C4-2B (cell line): Measurements from ENCODE around the gene ERV3-1.
"Not testable (repeated sequence)": the region's sequence is repeated elsewhere in the genome, so short reads cannot be mapped to it uniquely, and the experiment has no call there.

Source experiments
- H3K27ac ChIP-seq: fragments of 450-650 bp; 2 replicates; pipeline ENCODE4 v1.5.1; 2017
- ZFX ChIP-seq: fragments of 450-650 bp; IDR thresholded peaks from 2 replicates; pipeline ENCODE4 v1.6.1; 2017
- TF ChIP-seq, protein P1 (sequence below): fragments of 450-650 bp; conservative IDR thresholded peaks from 2 replicates; pipeline ENCODE4 v1.5.1; 2017; ENCODE audit warnings: mild to moderate bottlenecking

The ERV3-1 gene, protein sequence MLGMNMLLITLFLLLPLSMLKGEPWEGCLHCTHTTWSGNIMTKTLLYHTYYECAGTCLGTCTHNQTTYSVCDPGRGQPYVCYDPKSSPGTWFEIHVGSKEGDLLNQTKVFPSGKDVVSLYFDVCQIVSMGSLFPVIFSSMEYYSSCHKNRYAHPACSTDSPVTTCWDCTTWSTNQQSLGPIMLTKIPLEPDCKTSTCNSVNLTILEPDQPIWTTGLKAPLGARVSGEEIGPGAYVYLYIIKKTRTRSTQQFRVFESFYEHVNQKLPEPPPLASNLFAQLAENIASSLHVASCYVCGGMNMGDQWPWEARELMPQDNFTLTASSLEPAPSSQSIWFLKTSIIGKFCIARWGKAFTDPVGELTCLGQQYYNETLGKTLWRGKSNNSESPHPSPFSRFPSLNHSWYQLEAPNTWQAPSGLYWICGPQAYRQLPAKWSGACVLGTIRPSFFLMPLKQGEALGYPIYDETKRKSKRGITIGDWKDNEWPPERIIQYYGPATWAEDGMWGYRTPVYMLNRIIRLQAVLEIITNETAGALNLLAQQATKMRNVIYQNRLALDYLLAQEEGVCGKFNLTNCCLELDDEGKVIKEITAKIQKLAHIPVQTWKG

DNA sequence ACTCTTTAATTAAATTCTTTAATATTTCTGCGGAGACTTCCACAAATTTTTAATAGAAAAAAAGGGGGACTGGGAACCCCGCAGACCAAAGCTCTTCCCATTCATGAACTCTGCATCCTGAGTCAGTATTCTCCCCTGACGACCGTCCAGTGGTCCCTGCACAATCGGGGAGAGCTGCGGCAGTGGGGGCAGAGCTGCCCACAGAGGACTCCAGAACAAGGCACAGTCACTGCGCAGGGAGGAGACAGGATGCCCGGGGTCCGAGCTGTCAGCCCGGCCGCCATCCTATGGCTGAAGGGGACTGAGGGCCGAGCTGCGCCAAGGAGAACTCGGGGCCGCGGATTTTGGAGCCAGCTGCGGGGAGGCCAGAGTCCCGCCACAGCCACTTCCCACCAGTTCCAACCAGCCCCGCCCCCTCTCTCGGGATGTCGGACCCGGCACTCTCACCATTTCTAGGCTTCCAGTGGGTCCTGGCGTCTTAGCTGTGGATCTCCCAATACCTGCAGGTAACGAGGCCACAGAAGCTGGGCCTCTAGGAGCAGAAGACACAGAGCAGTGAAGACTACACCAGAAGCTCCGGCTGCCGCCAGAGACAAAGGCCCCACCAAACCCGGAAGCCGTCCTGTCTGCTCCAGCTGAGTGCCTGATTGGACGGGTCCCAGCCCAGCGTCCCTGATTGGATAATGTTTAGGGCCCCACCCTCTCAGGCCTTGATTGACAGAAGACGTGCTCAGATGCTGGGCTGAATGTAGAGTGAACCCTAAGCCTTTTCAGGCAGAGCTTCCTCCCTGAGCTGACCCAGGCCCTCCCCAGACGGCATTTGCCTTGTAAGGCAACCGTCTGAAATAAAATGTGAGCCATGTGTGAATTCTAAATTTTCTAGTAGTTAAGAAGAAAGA lies at the start of gene ERV3-1:
TSS of gene ERV3-1 (minus strand) at position 594 of the 899 bp plus-strand sequence. CDS start 13,661 bp downstream, outside the sequence.
- H3K27ac ChIP-seq, result peak within 1 kb of the TSS; percentile 72
- TF ChIP-seq, protein P1, sequence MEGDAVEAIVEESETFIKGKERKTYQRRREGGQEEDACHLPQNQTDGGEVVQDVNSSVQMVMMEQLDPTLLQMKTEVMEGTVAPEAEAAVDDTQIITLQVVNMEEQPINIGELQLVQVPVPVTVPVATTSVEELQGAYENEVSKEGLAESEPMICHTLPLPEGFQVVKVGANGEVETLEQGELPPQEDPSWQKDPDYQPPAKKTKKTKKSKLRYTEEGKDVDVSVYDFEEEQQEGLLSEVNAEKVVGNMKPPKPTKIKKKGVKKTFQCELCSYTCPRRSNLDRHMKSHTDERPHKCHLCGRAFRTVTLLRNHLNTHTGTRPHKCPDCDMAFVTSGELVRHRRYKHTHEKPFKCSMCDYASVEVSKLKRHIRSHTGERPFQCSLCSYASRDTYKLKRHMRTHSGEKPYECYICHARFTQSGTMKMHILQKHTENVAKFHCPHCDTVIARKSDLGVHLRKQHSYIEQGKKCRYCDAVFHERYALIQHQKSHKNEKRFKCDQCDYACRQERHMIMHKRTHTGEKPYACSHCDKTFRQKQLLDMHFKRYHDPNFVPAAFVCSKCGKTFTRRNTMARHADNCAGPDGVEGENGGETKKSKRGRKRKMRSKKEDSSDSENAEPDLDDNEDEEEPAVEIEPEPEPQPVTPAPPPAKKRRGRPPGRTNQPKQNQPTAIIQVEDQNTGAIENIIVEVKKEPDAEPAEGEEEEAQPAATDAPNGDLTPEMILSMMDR, result no peak
- TF ChIP-seq ZFX, result peak; percentile 70

DNA sequence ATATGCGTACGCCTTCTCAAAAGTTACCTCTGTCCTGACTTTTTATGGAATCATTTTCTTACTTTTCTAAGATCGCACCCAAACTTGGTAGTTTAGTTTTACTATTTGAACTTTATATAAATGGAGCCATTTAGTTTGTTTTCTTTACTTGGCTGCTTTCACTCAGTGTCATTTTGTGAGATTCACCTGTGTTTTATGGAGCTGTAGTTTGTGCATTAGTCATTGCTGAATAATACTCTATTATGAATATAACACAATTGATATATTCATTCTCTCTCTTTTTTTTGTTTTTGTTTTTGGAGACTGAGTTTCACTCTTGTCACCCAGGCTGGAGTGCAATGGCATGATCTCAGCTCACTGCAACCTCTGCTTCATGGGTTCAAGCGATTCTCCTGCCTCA lies 49.3 kb upstream of the ERV3-1 start:
- not testable (repeated sequence) for H3K27ac ChIP-seq

DNA sequence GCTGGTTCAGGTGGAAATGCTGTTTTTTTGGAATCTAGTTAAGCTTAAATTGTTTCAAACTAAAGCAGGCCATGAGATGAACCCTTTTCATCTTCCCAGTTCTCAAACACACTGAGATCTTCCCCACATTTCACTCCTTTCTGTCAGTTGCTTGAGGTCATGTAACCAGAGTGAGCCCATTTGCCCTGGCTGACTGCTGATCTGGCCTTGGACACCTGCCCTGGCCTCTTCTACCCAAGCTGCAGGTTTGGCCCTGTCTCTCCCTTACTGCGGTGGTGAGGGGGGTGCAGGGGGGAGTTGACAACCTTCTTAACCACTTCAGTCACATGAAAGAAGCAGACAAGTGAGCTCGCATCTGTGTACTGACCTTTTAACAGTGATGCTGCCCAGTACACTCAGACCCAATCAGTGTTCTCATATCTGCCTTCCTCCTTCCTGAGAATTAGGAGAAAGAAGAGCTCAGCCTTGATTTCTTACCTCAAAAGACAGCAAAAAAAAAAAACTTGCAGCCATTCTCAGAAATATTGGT lies 48.0 kb upstream of the ERV3-1 start:
- not testable (repeated sequence) for H3K27ac ChIP-seq

DNA sequence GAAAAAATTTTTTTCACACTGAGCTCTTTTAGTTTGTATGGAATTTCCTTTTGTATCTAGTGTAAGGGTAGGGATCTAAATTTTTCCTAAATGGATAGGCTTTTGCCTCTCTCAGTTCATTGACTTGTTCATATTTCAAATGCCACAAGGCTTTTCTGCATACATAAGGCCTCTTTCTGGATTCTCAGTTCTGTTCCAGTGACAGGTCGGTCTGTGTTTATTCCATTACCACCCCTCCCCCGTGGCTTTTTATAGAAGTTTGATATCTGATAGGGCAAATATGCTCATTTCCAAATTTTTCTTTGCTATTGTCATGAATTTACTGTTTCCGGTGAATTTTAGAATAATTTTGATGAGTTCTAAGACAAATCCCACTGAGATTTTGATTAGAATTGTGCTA lies 45.2 kb upstream of the ERV3-1 start:
- not testable (repeated sequence) for H3K27ac ChIP-seq

DNA sequence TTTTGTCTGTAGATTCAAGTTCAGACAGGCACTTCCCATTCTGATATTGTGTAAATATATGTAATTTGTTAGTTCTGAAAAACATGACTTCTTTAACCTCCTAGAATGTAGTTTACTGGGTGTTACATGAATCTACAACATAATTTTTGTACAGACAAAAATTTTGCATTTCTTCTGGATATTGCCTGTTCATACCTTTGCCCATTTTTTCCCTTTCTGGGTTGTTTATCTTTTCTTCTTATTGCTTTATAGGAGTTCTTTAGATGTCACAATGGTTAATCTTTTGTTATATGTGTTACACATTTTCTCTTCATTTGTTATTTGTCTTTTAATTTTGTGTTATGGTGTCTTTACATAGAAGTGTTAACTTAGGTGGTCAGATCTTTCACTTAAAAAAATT lies 44.7 kb upstream of the ERV3-1 start:
- not testable (repeated sequence) for H3K27ac ChIP-seq

DNA sequence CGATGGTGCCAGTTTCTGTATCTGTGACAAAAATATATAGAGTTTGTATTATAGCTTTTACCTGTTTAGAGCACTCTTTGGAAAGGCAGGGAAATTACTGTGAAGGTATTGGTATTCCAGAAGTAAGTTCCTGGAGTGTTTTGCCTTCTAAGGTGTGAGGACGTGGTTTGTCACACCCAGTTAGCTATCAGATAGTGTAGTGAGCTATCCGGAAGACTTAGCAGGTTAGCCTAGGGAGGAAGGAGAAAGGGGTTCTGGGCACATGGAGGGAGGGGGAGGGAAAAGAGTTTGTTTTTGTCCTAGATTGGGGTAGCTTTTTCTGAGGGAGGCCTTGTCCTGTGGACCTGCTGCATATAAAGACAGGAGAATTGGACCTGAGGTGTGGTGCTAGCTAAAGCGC lies 39.8 kb upstream of the ERV3-1 start:
- H3K27ac ChIP-seq, result not testable (repeated sequence)

DNA sequence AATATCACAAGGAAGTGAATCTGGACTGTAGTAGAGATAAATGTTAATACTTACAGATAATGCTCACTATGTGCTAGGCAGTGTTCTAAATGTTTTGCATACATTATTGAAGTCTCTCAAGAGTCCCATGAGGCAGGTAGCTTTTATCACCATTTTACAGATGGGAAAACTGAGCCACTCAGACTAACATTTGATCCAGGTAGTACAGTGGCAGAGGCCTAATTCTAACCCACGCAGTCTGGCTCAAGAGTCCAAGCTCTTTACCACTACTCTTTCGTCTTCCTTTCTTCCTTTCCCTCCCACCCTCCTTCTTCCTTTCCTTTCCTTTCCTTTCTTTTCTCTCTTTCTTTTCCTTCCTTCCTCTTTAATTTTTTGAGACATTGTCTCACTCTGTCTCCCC lies 39.1 kb upstream of the ERV3-1 start:
- not testable (repeated sequence) for H3K27ac ChIP-seq

DNA sequence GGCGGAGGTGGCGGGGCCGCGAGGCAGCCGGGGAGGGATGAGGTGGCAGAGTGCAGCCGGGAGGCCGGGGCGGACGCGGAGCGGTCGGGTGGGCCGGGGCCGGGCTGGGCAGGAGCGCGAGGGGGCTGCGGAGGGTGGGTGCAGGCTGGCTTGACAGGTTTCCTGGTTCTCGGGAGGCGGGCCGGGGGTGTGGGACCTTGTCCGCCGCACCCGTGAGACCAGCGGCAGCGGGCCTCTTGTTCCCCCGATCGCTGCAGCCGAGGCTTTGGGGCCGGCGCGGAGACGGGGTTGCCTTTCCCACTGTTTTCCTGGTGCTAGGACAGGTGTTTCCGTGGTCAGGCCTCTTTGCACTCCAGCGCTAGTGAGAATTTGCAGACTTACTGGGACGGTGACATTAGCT lies 32.3 kb upstream of the ERV3-1 start:
- H3K27ac ChIP-seq, result peak overlapping the region; percentile 76

DNA sequence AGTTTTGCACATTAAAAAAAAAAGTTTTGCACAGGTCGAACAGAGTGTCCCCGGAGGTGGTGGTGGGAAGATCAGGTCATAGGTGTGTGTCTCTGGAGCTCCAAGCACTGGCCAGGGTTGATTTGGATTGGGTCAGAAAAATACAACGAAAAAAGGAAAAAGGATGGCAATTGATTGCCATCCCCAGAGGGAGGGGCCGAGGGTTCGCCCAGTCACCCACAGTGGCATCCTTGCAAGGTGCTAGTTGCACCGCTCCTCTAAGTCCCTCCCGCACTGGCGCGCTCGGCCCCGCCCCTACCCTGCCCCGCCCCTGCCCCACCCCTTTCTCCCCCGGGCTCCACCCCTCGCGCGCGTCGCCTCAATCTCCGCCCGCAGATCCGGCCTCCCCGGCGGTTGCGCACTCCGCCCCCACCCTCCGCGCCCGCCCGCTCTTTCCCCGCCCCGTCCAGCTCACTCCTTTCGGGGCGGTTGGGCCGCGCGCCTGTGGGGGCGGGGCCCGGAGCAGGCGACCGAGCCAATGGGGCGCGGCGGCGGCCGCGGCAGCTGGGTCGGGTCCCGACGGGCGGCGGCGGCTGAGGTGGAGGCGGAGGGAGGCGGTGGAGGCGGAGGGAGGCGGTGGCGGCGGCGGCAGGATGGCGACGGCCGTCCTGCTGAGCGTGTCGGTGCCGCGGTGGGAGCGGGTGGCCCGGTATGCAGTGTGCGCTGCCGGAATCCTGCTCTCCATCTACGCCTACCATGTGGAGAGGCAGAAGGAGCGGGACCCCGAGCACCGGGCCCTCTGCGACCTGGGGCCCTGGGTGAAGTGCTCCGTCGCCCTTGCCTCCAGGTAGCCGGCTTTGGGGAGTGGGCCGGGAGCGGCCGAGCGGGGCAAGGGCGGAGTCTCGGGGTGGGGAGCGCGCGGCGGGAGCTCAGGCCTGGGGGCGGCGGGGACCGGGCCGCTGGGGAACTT lies 31.5 kb upstream of the ERV3-1 start:
- H3K27ac ChIP-seq, result peak overlapping the region; percentile 76
- TF ChIP-seq, protein P1, result no peak; the same call in 1 of the 2 replicates
- TF ChIP-seq ZFX, result no peak

More for the DNA sequence above, 32.3 kb upstream of the ERV3-1 start:
- TF ChIP-seq ZFX, result 0 out of 2 replicates have a peak, but pooled peaks have one; percentile 24

DNA sequence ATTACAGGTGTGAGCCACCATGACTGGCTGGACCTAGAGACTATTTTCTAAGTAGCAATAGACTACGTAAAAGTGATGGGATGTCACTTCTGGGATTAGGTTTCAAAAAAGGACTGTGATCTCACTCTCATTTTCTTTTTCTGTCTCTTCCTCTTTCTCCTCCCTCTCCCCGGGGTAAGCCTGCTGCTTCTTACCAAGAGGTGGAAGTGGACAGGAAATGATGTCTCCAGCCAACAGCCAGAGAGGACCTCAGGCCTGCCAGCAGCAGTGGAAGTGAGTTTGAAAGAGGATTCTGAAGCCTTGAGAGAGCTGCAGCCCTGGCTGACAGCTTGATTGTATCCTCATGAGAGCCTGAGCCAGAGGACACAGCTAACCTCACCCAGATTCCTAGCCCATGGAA lies 30.0 kb upstream of the ERV3-1 start:
- H3K27ac ChIP-seq, result not testable (repeated sequence)

DNA sequence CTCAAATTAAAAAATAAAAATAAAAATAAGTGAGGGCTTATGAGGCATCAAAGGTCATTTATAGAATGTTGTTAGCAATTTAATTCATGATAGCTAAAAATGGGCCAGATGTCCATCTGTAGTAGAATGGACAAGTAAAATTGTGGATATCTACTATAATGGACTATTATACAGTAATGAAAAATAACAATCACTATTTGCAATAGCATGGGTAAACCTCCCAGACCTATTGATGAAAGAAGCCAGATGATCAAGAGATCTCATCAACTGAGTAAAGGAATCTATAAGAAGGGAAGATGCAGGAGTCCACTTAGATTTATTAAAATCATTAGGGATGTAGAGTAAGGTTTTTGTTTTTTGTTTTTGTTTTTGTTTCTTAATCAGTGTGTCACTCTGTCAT lies 29.0 kb upstream of the ERV3-1 start:
- not testable (repeated sequence) for H3K27ac ChIP-seq

DNA sequence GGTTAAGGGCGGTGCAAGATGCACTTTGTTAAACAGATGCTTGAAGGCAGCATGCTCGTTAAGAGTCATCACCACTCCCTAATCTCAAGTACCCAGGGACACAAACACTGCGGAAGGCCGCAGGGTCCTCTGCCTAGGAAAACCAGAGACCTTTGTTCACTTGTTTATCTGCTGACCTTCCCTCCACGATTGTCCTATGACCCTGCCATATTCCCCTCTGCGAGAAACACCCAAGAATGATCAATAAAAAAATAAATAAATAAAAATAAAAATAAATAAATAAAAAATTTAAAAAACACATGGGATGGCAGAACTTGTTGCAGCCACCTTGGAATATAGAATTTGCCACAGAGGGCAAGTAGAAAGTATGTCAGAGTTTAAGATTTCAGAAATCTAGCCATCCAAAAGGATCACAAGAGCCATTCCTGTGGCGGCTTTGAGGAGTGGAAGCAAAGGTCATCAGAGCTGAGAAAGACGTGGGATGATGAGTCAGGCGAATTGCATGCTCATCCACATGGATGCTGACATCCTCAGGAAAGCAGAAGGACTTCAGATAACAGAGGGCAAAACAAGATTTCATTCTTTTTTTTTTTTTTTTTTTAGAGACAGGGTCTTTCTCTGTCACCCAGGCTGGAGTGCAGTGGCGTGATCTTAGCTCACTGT lies 27.8 kb upstream of the ERV3-1 start:
- not testable (repeated sequence) for H3K27ac ChIP-seq

DNA sequence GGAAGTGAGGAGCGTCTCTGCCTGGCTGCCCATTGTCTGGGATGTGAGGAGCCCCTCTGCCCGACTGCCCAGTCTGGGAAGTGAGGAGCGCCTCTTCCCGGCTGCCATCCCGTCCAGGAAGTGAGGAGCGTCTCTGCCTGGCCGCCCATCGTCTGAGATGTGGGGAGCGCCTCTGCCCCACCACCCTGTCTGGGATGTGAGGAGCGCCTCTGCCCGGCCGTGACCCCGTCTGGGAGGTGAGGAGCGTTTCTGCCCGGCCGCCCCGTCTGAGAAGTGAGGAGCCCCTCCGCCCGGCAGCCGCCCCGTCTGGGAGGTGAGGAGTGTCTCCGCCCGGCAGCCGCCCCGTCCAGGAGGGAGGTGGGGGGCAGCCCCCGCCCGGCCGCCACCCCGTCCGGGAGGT lies 26.9 kb upstream of the ERV3-1 start:
- H3K27ac ChIP-seq, result not testable (repeated sequence)

DNA sequence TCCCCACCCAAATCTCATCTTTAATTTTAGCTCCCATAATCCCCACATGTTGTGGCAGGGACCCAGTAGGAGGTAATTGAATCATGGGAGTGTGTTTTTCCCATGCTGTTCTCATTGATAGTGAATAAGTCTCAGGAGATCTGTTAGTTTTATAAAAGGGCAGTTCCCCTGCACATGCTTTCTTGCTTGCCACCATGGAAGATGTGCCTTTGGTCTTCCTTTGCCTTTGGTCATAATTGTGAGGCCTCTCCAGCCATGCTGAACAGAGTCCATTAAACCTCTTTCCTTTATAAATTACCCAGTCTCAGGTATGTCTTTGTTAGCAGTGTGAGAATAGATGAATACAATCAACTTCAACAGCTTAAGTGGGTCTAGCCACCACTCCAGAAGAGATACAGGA lies 18.5 kb upstream of the ERV3-1 start:
- H3K27ac ChIP-seq, result not testable (repeated sequence)

DNA sequence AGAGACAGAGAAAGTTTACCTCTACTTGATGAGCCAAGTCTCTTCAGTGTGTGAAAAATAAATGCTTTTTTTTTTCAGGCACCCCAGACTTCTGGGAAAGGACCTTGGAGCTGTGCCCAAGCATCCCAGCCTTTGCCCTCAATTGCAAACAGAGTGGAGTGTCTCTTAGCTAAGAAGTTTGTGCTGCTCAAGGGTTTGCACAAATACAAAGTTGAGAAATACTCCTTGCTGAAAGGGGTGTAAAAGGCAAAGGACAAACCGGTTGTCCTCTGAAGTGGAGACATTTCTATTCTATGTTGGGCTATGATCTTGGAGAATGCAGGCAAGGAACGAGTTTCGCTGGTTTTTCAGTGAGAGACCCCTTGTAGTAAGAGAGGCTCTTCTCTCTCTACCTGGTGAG lies 14.5 kb upstream of the ERV3-1 start:
- not testable (repeated sequence) for H3K27ac ChIP-seq

DNA sequence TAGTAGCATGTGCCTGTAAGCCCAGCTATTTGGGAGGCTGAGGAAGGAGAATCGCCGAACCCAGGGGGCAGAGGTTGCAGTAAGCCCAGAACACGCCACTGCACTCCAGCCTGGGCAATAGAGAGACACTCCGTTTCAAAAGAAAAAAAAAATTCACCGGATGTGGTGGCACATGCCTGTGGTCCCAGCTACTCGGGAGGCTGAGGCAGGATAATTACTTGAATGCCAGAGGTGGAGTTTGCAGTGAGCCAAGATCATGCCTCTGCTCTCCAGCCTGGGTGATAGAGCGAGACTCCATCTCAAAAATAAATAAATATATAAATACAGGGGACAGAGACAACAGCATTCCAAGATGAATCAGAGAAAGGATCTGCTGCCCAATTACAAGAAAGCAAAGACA lies 3.4 kb upstream of the ERV3-1 start:
- H3K27ac ChIP-seq, result not testable (repeated sequence)

DNA sequence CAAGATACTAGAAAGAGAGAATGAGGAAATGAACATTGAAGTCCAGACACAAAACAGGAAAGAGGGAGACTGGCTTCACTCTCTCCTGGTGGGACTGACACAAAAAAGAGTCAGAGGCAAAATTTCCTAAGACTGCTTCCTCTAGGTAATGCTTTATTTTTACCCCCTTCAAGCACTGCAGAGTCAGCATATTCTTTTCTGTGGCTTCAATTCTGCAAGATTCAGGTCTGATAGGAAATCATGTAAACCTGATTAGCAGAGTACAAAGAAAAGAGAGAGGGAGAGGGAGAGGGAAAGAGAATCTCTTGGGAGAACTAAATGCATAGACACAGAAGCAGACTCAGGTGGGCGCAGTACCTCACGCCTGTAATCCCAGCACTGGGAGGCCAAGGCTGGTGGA lies 2.9 kb upstream of the ERV3-1 start:
- not testable (repeated sequence) for H3K27ac ChIP-seq
